IMR-90 (cell line): ENCODE data around the gene STRIP2. TPM values are rescaled to one million over a fixed set of nuclear protein-coding genes. Genes with fewer than 3 reads are reported as not detected.
A peak's percentile ranks its signal among the peaks of the same experiment; 100 is the strongest.

Experiments
- ATAC-seq: fragments of 200-7000 bp; cut with Tn5 transposase; 2 replicates; pipeline ENCODE4 v1.9.1; 2020; ENCODE audit warnings: low read depth, mild to moderate bottlenecking, moderate library complexity
- BruUV-seq: library from RNA; stranded (reverse); fragments of 400-500 nt; replicated peaks from 2 replicates; lab custom pipeline; 2021; lab: Mats Ljungman, UMichigan
- CTCF ChIA-PET: fragments of 300-600 bp; formaldehyde crosslinking; extraction: SDS; loops from one replicate; lab custom pipeline; 2021; ENCODE audit warnings: antibody characterized with exemption; lab: Yijun Ruan, JAX
- POLR2A ChIA-PET: fragments of 300-600 bp; sonication (Branson Sonifier 250); formaldehyde crosslinking; loops from one replicate; lab custom pipeline; 2022; ENCODE audit warnings: antibody characterized with exemption; ENCODE audit not compliant: unreplicated experiment; lab: Charles Lee
- DNase-seq: peaks from one replicate; pipeline ENCODE4 v3.0.0; 2013
- H2AFZ ChIP-seq: replicated peaks from 2 replicates; pipeline ENCODE3; 2013; ENCODE audit warnings: low read length, mild to moderate bottlenecking; ENCODE audit not compliant: poor library complexity
- H2AK5ac ChIP-seq: 2 replicates; pipeline ENCODE4 v1.6.1; 2013; ENCODE audit warnings: low read depth, low read length, inconsistent platforms
- H2AK9ac ChIP-seq: replicated peaks from 2 replicates; pipeline ENCODE3; 2013; ENCODE audit warnings: mild to moderate bottlenecking, low read depth, low read length, moderate library complexity; ENCODE audit not compliant: poor library complexity
- H2BK120ac ChIP-seq: 2 replicates; pipeline ENCODE4 v1.6.1; 2013; ENCODE audit warnings: low read depth, low read length, inconsistent platforms
- H2BK15ac ChIP-seq: 3 replicates; pipeline ENCODE4 v1.6.1; 2013; ENCODE audit warnings: low read depth, low read length, inconsistent platforms
- H2BK20ac ChIP-seq: 2 replicates; pipeline ENCODE4 v1.6.1; 2013; ENCODE audit warnings: low read depth, mild to moderate bottlenecking, inconsistent platforms, low read length, moderate library complexity
- H2BK5ac ChIP-seq: 2 replicates; pipeline ENCODE4 v1.6.1; 2013; ENCODE audit warnings: mild to moderate bottlenecking, low read depth, low read length, inconsistent platforms; ENCODE audit not compliant: poor library complexity, severe bottlenecking
- H3K14ac ChIP-seq: replicated peaks from 2 replicates; pipeline ENCODE4 v1.6.1; 2013; ENCODE audit warnings: low read depth, low read length, inconsistent platforms
- H3K18ac ChIP-seq: 2 replicates; pipeline ENCODE4 v1.6.1; 2013; ENCODE audit warnings: low read depth, low read length, control low read depth
- H3K23ac ChIP-seq: 2 replicates; pipeline ENCODE4 v1.6.1; 2013; ENCODE audit warnings: low read depth, low read length, inconsistent platforms
- H3K27ac ChIP-seq: 2 replicates; pipeline ENCODE4 v1.5.1; 2013; ENCODE audit warnings: mild to moderate bottlenecking, control low read depth, low read length; ENCODE audit not compliant: insufficient read depth
- H3K27me3 ChIP-seq: 2 replicates; pipeline ENCODE4 v1.6.1; 2013; ENCODE audit warnings: low read length; ENCODE audit not compliant: control insufficient read depth, insufficient read depth
- H3K36me3 ChIP-seq: 2 replicates; pipeline ENCODE4 v1.6.1; 2013; ENCODE audit warnings: low read length, mixed read lengths; ENCODE audit not compliant: control insufficient read depth, insufficient read depth
- H3K4ac ChIP-seq: 2 replicates; pipeline ENCODE4 v1.6.1; 2013; ENCODE audit warnings: low read depth, low read length, inconsistent platforms
- H3K4me1 ChIP-seq: 2 replicates; pipeline ENCODE4 v1.6.1; 2013; ENCODE audit warnings: low read length, mixed read lengths; ENCODE audit not compliant: control insufficient read depth, insufficient read depth
- H3K4me2 ChIP-seq: 2 replicates; pipeline ENCODE4 v1.6.1; 2013; ENCODE audit warnings: low read depth, mild to moderate bottlenecking, control low read depth, low read length, moderate library complexity
- H3K4me3 ChIP-seq: 2 replicates; pipeline ENCODE4 v1.5.1; 2013; ENCODE audit warnings: low read depth, mild to moderate bottlenecking, control low read depth, low read length, moderate library complexity; ENCODE audit not compliant: insufficient read depth
- H3K56ac ChIP-seq: 2 replicates; pipeline ENCODE4 v1.6.1; 2013; ENCODE audit warnings: low read length, inconsistent platforms; ENCODE audit not compliant: insufficient read depth; ENCODE audit errors: extremely low read depth
- H3K79me1 ChIP-seq, 2 experiments: 2 replicates each; pipeline ENCODE4 v1.6.1; 2013; ENCODE audit warnings: low read length in 2 of 2, inconsistent platforms in 1 of 2, low read depth in 1 of 2
- H3K9ac ChIP-seq: 2 replicates; pipeline ENCODE4 v1.6.1; 2013; ENCODE audit warnings: low read depth, low read length, control low read depth
- H3K9me1 ChIP-seq: 2 replicates; pipeline ENCODE4 v1.6.1; 2013; ENCODE audit warnings: low read length, inconsistent platforms; ENCODE audit not compliant: insufficient read depth
- H3K9me3 ChIP-seq: 2 replicates; pipeline ENCODE4 v1.6.1; 2013; ENCODE audit warnings: low read length; ENCODE audit not compliant: control insufficient read depth, insufficient read depth
- H4K20me1 ChIP-seq: 2 replicates; pipeline ENCODE4 v1.6.1; 2013; ENCODE audit warnings: low read length, inconsistent platforms; ENCODE audit not compliant: insufficient read depth
- H4K5ac ChIP-seq: 2 replicates; pipeline ENCODE4 v1.6.1; 2013; ENCODE audit warnings: mild to moderate bottlenecking, low read depth, low read length, control low read depth
- H4K8ac ChIP-seq, 2 experiments: 2 replicates each; pipeline ENCODE4 v1.6.1; 2013; ENCODE audit warnings: low read depth in 2 of 2, low read length in 2 of 2, control low read depth in 1 of 2, inconsistent platforms in 1 of 2
- H4K91ac ChIP-seq: 2 replicates; pipeline ENCODE4 v1.6.1; 2013; ENCODE audit warnings: low read depth, low read length, inconsistent platforms; ENCODE audit not compliant: insufficient read depth
- CEBPB ChIP-seq: IDR thresholded peaks from 2 replicates; pipeline ENCODE4 v1.6.1; 2012; ENCODE audit warnings: low read depth, low read length, improper control_type of control experiment
- CHD1 ChIP-seq: IDR thresholded peaks from 2 replicates; pipeline ENCODE4 v1.6.1; 2012; ENCODE audit warnings: low read depth, low read length, improper control_type of control experiment
- NFE2L2 ChIP-seq: fragments of 150-350 bp; IDR thresholded peaks from 2 replicates; pipeline ENCODE4 v1.6.1; 2016; ENCODE audit warnings: low read depth, mild to moderate bottlenecking, low read length
- SMC3 ChIP-seq: fragments of 150-350 bp; IDR thresholded peaks from 2 replicates; pipeline ENCODE4 v1.6.1; 2016; ENCODE audit warnings: low read depth, mild to moderate bottlenecking, antibody characterized with exemption, low read length, moderate library complexity
- WGBS, 2 experiments: methylation state at CpG; one replicate each; pipeline versions ENCODE4 v1.1.5 to v1.1.7; 2013; ENCODE audit warnings: missing lambda C conversion rate in 2 of 2; ENCODE audit not compliant: insufficient read length in 1 of 2; ENCODE audit errors: extremely low coverage in 2 of 2; 5-methylcytosine and 5-hydroxymethylcytosine counted together
- dilution Hi-C: fragments of 300-500 bp; cut with HindIII; formaldehyde crosslinking; loops from one replicate; pipeline ENCODE4 v1.14.3; 2018; ENCODE audit warnings: low sequenced_read_pairs; ENCODE audit not compliant: unreplicated experiment
- in situ Hi-C: fragments of 300-500 bp; cut with MboI; formaldehyde crosslinking; loops from 3 replicates; pipeline ENCODE4 v1.14.3; 2019; ENCODE audit warnings: low sequenced_read_pairs, inconsistent platforms, mixed read lengths
- intact Hi-C: fragments of 100-400 bp; cut with micrococcal nuclease; formaldehyde crosslinking; loops from 2 replicates; pipeline ENCODE4 v1.10.0; 2022
- polyA plus RNA-seq, 3 experiments: library from polyadenylated mRNA; depleted of rRNA; stranded (reverse); fragments of >200 nt; gene quantifications; 2 replicates each; pipeline ENCODE4 v1.2.3, GENCODE V29; 2012; ENCODE audit warnings: low replicate concordance in 1 of 3
- total RNA-seq: library from RNA; depleted of rRNA; stranded (reverse); fragments of >200 nt; gene quantifications from 2 replicates; pipeline ENCODE4 v1.2.3, GENCODE V29; 2012
- TF ChIP-seq, protein P1 (sequence below): fragments of 150-350 bp; IDR thresholded peaks from 2 replicates; pipeline ENCODE4 v1.6.1; 2017; ENCODE audit warnings: mild to moderate bottlenecking, antibody characterized with exemption, low read length, low read depth

Gene STRIP2
- total and polyA plus RNA-seq, 2 of the 4 experiments (the other 2 are of a cell fraction), result 1.8 to 3.0 TPM

DNA sequence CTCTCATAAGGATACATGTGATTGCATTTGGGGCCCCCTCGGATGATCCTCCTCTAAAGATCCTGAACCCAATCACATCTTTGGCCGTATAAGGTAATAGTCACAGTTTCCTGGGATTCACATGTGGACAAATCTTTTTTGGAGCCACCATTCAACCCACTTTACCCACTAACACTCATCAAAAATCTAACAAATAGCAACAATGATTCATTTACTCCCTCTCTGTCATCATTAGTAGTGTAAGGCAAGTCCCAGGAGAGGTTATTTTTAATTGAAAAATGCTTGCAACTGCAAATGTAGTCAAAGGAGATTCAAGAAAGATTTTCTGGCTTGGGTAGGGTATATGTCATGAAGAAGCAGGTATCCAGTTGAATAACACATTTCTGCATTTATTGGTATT is 58.2 kb downstream of the STRIP2 start:
- POLR2A ChIA-PET, result no interaction called here
- Histone ChIP-seq H3K4me3 (no peak overlapping the region), H3K4me1 (peaks cover 8% of the 10 kb centered on the region; the same call in 1 of the 2 replicates), H2AK9ac (no peak overlapping the region), H2BK5ac (no peak overlapping the region), H3K4me2 (no peak overlapping the region), H2BK120ac (peak overlapping the region; percentile 32; the same call in 1 of the 2 replicates), H3K56ac (no peak overlapping the region), H3K23ac (no peak overlapping the region), H2BK15ac (no peak overlapping the region), H2AFZ (no peak overlapping the region), H3K9me3 (no peaks in the 10 kb centered on the region), H3K27me3 (no peaks in the 10 kb centered on the region), H2AK5ac (no peak overlapping the region), H3K79me1 (no peaks in the 10 kb centered on the region), H3K4ac (no peak overlapping the region), H4K5ac (no peak overlapping the region), H3K18ac (no peak overlapping the region), H4K91ac (no peak overlapping the region), H3K14ac (no peak overlapping the region), H3K9ac (no peak overlapping the region), H4K8ac (no peak overlapping the region), H3K27ac (no peak overlapping the region), H2BK20ac (peak overlapping the region; percentile 45), H3K9me1 (peaks cover 6% of the 10 kb centered on the region; the same call in 1 of the 2 replicates), H4K20me1 (no peaks in the 10 kb centered on the region), H3K36me3 (no peaks in the 10 kb centered on the region)
- BruUV-seq, result no TSS peak
- no peak for DNase-seq
- TF ChIP-seq CEBPB, result no peak
- TF ChIP-seq CHD1, result no peak
- TF ChIP-seq, protein P1, sequence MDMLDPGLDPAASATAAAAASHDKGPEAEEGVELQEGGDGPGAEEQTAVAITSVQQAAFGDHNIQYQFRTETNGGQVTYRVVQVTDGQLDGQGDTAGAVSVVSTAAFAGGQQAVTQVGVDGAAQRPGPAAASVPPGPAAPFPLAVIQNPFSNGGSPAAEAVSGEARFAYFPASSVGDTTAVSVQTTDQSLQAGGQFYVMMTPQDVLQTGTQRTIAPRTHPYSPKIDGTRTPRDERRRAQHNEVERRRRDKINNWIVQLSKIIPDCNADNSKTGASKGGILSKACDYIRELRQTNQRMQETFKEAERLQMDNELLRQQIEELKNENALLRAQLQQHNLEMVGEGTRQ, result no peak
- TF ChIP-seq NFE2L2, result no peak
- no peak for TF ChIP-seq SMC3
- intact Hi-C loops, result loop anchor here (5.0 kb wide), 1 partner anchor 120 kb away; the partner anchor contains the start of gene NRF1
- CTCF ChIA-PET, result no interaction called here
- no peak for ATAC-seq
- in situ Hi-C loops, result loop anchor here (25.0 kb wide), 1 partner anchor 520 kb away; no protein-coding TSS in a partner anchor
- dilution Hi-C loops, result no loop called here
- WGBS, 2 experiments, result 100% methylated on average over 1 of the region's 2 CpGs; no CpG with 5 or more reads in 1 of the 2 experiments
